GM20000 (cell line): Measurements from ENCODE around the gene HPCAL4.

Source experiments
- DNase-seq: peaks from one replicate; pipeline ENCODE4 v3.0.0; 2012; ENCODE audit warnings: low spot score
- TF ChIP-seq, protein P1 (sequence below): IDR thresholded peaks from 2 replicates; pipeline ENCODE4 v1.5.1; 2012; ENCODE audit warnings: mild to moderate bottlenecking, control low read depth; ENCODE audit errors: extremely low read depth, missing control alignments

The HPCAL4 gene

GRCh38 chr1:39677645-39678044 lies 13.6 kb downstream of the HPCAL4 start:
- no peak for DNase-seq
- TF ChIP-seq, protein P1, sequence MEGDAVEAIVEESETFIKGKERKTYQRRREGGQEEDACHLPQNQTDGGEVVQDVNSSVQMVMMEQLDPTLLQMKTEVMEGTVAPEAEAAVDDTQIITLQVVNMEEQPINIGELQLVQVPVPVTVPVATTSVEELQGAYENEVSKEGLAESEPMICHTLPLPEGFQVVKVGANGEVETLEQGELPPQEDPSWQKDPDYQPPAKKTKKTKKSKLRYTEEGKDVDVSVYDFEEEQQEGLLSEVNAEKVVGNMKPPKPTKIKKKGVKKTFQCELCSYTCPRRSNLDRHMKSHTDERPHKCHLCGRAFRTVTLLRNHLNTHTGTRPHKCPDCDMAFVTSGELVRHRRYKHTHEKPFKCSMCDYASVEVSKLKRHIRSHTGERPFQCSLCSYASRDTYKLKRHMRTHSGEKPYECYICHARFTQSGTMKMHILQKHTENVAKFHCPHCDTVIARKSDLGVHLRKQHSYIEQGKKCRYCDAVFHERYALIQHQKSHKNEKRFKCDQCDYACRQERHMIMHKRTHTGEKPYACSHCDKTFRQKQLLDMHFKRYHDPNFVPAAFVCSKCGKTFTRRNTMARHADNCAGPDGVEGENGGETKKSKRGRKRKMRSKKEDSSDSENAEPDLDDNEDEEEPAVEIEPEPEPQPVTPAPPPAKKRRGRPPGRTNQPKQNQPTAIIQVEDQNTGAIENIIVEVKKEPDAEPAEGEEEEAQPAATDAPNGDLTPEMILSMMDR: no peak

- no peak for DNase-seq
- TF ChIP-seq, protein P1: no peak
These were observed 14.2 kb downstream of the HPCAL4 start for GRCh38 chr1:39676948-39677548.

DNA sequence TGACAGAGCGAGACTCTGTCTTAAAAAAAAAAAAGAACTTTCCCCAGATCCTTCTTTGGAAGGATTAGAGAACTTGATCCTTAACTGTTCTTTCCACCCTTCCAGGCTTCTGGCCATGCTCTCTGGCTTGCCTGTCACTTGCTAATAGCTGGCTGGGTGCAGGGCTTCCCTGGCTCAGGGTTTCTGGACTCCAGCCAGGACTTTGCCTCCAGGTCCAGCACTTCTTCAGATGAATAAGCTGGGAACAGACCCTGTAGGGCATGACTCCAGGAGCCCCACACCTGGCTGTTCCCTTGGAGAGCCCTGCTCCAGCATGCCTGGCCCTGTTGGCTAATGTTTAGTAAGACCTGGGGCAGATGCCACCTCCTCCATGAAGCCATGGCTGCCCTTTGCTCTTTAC lies 16.0 kb downstream of the HPCAL4 start:
- no peak for DNase-seq

DNA sequence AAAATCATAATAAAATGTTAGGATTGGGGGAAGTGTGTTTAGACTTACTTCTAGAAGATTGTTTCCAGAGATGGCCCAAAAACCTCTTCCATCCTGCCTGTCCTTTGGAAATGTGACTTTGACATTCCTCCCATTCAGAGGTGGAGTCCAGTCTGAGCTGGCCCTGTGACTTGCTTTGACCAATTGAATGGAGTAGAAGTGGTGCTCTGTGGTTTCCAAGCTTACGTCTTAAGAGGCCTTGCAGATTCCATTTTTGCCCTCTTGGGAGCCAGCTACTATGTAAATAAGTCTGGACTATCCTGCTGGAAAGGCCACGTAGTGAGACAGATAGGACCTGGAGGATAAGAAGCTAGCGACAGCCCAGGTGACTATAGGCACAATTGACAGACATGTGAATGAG lies 18.0 kb downstream of the HPCAL4 start:
- TF ChIP-seq, protein P1: no peak

More for the DNA sequence above, 16.0 kb downstream of the HPCAL4 start:
- TF ChIP-seq, protein P1: no peak

GRCh38 chr1:39672551-39672947 lies 18.7 kb downstream of the HPCAL4 start:
- peak; percentile 67 for DNase-seq
- TF ChIP-seq, protein P1: peak; percentile 29

More for the DNA sequence above, 18.0 kb downstream of the HPCAL4 start:
- no peak for DNase-seq

- TF ChIP-seq, protein P1: no peak
- peak; percentile 74 for DNase-seq
These were observed 19.3 kb downstream of the HPCAL4 start, which contains the start of gene NT5C1A for GRCh38 chr1:39671793-39672550. TSS of gene NT5C1A (minus strand) at chr1:39672107. CDS start at chr1:39672038, 69 bp downstream.

GRCh38 chr1:39671433-39671792 lies 19.8 kb downstream of the HPCAL4 start:
- TF ChIP-seq, protein P1: no peak
- DNase-seq: no peak
